ENCODE measurements around the gene PPCDC. TPM values are rescaled to one million over a fixed set of nuclear protein-coding genes. Genes with fewer than 3 reads are reported as not detected.
A peak's percentile ranks its signal among the peaks of the same experiment; 100 is the strongest.

PPCDC gene, protein sequence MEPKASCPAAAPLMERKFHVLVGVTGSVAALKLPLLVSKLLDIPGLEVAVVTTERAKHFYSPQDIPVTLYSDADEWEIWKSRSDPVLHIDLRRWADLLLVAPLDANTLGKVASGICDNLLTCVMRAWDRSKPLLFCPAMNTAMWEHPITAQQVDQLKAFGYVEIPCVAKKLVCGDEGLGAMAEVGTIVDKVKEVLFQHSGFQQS
- total RNA-seq = 36.9 TPM

DNA sequence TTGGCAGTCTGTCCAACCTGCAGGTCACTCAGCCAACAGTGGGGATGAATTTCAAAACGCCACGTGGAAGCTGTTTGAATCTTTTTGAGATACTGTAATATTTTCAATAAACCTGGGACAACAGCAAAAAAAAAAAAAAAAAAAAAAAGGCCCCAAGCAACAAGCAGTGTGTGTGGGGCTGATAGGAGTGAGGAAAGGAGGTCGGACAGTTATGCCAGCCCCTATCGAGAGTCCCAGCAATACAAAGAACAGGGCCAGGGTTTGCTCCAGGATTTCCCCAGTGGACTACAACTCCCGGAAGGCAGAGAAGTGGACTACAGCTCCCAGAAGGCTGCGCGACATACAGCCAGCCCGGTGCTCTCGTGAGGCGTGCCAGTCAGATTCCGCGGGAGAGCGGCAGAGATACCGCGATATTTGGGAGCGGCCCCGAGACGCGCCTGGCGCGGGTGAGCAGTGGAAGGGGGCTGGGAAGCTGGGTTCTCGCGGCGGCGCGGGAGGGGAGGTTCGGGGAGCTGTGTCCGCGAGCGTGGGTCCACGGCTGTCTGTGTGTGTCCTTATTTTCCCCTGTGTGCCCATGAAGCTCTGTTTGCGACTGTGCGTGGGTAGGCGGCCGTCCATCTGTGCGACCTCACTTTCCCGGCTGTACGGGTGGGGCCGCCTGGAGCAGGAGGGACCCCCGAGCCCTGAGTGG lies at the start of gene PPCDC:
TSS of gene PPCDC (plus strand) at position 410 of the 691 bp plus-strand sequence. CDS start 4,729 bp downstream, outside the sequence.
- DNase-seq (ENCODE audit: low read depth in 2 of 3, low spot score in 2 of 3) = peak; percentile 73 to 95 (median 93)

DNA sequence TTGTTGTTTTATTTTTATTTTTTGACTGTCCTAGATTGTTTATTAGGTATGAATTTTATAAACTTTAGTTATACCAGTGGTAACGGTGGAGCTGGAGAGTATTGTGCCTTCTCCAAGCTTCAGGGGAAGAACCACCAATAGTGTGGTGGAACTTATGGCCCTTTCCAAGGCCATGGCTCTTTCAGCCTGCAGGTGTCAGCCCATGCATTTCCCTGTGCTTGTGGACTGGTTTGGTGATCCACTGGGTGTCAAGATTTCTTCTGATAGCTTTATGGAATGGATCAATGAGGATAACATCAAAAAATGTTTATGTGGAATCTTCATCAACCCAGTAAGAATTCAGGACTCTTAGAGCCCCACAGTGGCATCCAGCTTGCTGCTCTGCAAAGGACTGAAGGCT lies 47.2 kb upstream of the PPCDC start:
- no peak for DNase-seq (ENCODE audit: low read depth in 2 of 3, low spot score in 2 of 3)

DNA sequence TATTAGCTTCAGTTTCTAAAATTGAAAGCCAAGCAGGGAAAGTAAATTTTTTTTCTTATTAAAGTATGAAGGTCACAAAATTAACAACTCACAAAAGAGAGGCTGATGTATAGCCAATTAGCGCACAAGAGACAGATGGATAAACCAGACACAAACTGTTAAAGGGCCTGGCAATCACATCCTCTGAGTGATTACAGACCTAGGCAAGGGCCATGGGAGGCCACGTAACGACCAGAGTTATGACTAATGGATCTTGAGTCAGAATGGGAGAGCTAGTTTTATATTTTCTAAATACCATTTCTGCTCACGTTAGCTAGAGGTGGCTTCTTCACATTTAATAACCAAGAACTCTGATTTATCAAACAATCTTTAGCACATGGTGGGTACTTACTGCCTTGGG lies 45.8 kb upstream of the PPCDC start:
- DNase-seq (ENCODE audit: low read depth in 2 of 3, low spot score in 2 of 3) = no peak

DNA sequence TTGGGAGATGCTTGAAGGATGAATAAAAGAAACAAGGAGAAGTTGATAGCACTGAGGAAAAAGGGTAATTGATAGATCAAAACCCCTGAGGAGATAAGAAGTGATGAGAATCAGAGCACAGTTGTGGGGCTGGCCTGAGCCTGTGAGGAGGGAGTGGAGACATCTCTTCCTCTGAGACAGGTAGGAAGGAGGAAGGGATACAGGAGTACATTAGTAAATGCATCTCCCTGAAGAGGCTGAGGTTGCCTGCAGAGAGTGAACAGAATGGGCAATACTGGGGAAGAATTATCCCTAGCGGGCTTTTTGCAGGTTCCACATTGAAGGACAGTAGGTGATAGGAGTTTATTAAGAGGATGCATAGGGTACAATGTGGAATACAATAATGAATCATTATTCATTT lies 45.3 kb upstream of the PPCDC start:
- DNase-seq (ENCODE audit: low read depth in 2 of 3, low spot score in 2 of 3) = no peak

DNA sequence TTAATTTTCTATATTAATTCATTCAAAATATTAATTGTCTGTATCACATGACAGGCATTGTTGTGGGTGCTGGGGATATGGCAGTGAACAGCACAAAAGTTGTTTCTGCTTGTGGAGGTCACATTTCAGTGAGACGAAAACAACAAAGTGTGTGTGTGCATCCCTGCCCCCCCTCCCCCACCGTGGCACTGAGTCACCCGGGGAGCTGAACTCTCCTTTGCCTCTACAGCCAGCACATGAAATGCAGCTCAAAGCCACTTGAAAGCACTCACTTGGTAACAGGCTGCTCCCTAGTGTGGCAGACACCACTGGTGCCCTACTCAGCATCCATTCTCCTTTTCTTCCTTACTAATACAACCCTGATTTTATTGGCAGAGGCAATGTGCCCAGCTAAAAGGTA lies 44.9 kb upstream of the PPCDC start:
- DNase-seq (ENCODE audit: low read depth in 2 of 3, low spot score in 2 of 3) = no peak

DNA sequence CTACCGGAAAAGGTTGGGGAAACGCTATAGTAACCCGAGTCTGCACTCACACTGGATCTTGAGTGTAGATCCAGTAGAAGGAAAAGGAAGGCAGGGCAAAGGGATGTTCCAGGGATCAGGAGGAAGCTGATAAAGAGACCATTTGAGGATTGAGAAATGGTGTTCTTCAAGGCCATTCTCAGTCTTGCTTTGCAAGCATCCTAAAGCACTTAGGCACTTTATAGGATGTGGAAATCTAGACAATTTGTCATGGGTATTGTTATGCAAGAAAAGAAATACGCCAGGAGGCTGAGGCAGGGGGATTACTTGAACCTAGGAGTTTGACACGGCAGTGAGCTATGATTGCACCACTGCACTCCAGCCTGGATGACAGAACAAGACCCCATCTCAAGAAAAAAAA lies 41.2 kb upstream of the PPCDC start:
- no peak for DNase-seq (ENCODE audit: low read depth in 2 of 3, low spot score in 2 of 3)

DNA sequence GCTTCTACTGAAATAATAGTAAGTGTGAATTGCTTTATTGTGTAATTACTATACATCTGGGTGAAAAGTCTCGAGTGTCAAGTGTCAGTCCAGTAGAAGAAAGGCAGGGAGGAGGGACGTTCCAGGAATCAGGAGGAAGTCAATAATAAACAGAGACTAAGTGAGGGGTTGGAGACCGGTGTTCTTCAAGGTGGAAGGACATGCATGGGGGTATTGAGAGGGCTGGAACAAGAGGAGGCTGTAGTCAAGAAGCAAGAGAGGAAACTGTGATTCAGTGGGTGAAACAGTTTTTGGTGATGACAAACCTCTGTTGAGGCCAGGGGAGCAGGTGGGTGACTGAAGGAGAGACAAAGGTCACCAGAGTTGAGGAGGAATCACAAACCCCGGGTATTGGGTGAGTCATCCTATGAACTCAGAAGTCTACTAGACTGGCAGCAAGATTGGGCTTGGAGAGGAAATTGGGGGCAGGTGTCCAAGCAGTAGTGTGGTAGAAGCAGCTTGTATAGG lies 39.6 kb upstream of the PPCDC start:
- DNase-seq (ENCODE audit: low read depth in 2 of 3, low spot score in 2 of 3) = no peak

DNA sequence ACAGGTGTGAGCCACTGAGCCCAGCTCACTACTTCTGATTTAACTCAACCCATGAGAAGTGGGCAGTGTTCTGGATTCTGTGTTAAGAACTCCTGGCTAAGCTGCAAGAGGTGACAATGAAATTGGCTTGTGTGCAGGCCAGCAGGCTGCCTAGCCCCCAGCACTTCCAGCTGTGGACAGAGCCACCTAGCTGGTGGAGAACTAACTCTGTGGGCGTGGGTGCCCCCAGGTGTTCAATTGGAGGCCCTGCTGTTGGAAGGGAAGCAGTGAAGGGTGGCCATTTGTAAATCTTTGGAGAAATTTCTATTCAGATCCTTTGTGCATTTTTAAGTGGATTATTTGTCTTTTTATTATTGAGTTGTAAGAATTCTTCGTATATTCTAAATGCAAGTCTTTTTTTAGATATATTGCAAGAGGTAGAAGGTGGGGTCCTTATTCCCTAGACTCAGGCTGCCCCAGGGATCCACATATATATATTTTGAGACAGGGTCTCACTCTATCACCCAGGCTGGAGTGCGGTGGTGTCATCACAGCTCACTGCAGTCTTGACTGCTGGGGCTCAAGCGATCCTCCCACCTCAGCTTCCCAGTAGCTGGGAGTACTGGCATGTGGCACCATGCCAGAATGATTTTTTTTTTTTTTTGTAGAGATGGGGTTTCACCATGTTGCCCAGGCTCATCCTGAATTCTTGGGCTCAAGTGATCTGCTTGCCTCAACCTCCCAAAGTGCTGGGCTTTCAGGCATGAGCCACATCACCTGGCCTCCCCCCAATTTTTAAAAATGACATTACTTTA lies 35.2 kb upstream of the PPCDC start:
- peak in 1 of 3 donors; percentile 83 for DNase-seq (ENCODE audit: low read depth in 2 of 3, low spot score in 2 of 3)

DNA sequence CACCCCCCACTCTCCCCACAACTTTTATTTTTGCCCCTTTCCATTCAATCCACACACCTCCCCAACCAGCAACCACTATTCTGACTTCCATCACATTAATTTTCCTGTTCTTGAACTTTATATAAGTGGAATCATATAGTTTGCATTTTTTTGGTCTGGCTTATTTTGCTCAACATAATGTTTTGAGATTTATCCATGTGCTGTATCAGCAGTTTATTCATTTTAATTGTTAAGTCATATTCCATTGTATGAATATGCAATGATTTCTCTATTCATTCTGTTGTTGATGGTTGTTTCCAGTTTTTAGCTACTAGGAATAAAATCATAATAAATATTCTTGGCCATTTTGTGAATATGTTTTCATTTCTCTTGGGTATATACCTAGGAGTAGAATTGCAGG lies 33.9 kb upstream of the PPCDC start:
- no peak for DNase-seq (ENCODE audit: low read depth in 2 of 3, low spot score in 2 of 3)

DNA sequence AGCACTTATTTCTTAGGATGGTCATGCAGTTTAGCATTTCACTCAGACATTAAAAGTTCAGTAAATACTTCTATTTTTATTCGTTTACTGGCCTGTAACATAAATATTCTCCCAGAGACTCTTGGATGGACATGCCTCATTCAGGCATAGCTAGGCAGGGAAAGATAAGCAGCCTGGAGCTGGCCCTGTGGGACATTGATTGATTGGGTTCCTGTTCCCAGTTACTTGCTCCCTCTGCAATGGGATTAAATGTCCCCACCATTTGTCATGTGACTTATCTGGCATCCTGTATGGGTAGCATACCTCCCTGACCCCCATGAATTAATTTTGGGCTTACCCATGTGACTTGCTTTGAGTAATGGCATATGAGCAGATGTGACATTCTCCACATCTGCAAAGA lies 30.8 kb upstream of the PPCDC start:
- DNase-seq (ENCODE audit: low read depth in 2 of 3, low spot score in 2 of 3) = no peak

DNA sequence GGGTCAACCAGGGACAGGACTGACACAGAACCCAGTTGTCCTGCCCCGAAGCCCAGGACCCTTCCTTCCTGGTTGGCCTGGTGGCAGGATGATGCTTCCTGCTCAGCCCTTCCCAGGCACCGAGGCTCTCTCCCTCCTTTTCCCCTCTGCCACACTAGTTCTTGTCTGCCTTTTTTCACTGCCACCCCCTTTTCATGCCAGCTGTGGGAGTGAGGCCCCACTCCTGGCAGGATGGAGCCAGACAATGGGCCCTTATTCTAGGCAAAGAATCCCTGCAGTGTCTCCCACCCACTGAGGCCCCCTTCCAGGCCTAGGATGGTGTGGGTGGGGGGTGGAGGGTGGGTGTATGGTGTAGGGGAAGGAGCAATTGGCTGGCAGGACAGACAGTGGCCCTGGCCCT lies 29.2 kb upstream of the PPCDC start:
- no peak for DNase-seq (ENCODE audit: low read depth in 2 of 3, low spot score in 2 of 3)

DNA sequence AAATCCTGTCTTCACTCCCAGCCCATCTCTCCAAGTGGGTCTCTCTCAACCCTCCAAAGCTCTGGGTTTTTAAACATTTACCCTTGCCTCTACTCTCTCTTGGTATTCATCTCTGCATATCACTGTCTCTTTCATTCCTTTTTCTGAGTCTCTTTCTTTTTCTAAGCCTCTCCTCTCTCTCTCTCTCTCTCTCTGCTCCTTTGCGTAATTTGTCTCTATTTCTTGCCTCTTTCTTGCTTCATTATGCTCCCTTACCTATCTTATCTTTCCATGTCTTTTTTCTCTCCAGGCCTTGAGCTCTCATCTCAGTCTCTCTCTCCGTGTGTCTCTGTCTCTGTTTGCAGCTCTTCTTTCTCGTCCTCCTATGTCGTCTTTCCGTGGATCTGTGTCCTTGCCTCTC lies 28.7 kb upstream of the PPCDC start:
- no peak for DNase-seq (ENCODE audit: low read depth in 2 of 3, low spot score in 2 of 3)

DNA sequence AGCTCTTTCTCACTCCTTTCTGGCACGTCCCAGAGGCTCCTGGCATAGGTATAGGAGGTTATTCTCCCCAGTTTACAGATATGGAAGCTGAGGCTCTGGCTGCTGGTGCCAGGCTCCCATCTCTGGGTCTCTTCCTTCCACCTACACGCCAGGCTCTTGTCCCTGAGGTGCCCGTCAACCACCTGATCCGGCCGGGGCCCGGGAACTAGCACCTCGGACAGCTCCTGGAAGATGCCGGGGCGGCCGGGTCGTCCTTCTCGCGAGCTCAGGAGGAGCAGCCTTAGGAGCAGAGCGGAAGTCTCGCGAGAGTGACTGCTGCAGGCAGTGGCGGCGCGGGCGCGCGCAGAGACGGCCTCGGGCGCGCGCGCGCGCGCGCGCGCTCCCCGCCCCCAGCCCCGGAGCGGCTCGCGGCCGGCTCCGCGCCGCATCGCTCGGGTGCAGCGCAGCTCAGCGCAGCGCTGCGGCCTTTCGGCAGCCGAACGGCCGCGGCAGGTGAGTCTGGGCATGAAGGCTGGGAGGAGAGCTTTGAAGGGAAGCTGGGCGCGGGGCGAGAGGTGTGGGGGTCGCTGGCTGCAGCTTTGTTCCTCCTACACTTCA lies 28.1 kb upstream of the PPCDC start, which contains the start of gene SCAMP5:
TSS of gene SCAMP5 (plus strand) at position 382 of the 597 bp plus-strand sequence. CDS start 16,277 bp downstream, outside the sequence.
- peak; percentile 76 to 95 (median 92) for DNase-seq (ENCODE audit: low read depth in 2 of 3, low spot score in 2 of 3)

DNA sequence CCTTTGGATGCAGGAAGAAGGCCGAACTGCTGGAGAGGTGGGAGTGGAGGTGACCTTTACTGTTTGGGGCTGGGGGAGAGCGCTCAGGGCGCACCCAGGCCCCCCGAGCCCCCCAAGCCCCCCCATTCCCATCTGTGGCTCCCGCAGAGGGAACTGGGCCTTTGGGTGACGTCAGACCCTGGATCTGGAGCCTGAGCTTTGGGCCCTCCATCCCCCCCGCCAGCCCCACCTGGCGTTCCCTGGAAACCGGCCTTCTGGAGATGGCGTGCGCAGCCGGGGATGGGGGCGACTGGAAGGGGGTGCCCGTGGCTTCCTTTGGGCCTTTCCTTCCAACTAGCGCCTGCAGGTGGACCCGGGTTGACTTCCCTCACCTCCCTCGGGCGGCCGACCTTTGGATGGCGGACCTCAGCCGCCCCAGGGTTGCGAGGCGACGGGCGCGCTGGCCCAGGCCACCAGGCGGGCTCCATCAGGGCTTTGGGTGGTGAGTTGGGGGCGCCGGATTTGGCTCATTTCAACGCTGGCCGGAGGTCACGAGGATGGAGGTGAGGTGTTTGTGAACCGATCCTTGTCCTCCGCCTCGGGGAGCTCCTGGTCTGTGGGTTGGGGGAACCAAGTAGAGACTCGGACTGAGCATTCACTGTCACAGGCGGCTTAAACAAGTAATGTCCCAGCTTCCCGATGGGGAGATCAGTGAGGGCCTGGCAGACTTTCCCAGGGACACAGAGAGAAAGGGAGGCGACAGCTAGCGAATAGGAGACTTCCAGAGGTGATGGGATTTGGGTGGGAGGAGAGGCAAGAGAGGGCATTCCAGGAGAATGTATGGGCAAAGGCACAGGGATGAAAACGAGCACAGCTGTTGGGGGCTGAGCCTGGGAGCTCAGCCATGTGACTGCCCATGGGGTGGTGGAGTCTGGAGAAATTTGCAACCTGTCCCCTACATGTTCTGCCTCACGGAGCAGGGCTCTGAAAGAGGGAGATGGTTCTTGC lies 27.3 kb upstream of the PPCDC start:
- DNase-seq (ENCODE audit: low read depth in 2 of 3, low spot score in 2 of 3) = no peak

DNA sequence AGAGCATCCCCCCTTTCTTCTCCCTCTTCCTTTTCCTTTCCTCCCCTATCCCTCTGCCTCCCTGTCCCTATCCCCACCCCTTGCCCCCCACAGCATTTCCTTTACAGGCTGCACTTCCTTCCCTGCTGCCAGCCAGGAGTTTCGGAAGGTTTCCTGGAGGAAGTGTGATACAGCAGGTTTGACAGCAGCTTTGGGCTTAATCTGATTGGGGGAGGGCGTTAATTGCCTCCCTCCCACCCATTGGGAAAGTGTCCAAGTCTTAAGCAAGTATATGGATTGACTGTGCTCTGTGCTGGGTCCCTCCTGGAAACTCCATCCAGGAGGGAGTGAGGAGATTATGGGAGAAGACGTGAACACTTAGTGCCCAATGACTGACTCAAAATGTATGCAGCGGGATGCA lies 26.2 kb upstream of the PPCDC start:
- DNase-seq (ENCODE audit: low read depth in 2 of 3, low spot score in 2 of 3) = no peak

DNA sequence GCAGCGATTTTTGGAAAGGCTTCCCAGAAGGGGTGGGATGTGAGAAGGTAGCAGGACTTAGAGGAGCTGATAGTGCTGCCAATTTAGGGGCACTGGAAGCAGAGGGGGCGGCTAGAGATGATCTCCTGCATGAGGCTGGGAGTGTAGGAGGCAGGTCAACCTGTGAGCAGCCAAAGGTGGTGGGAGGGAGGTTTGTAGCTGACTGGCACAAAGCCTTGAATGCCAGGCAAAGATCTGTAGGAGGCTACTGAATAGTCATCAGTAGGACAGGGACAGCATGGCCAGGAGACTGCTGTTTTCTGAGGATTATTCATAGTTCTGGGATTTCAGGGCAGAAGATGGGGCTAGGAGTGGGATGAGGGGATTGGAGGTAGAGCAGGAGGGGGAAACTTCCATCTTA lies 25.8 kb upstream of the PPCDC start:
- DNase-seq (ENCODE audit: low read depth in 2 of 3, low spot score in 2 of 3) = no peak

DNA sequence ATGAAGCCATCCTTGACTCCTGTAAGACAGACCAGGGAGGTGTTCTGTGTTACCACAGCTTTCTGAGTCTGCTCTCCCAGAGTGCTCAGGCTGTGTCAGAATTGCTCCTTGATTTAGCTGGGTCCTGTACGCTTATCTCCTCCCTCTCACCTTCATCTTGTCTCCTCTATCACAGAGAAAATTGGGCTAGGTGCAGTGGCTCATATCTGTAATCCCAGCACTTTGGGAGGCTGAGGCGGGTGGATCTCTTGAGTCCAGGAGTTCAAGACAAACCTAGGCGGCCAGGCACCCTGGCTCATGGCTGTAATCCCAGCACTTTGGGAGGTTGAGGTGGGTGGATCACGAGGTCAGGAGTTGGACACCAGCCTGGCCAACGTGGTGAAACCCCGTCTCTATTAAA lies 22.1 kb upstream of the PPCDC start:
- DNase-seq (ENCODE audit: low read depth in 2 of 3, low spot score in 2 of 3) = no peak

DNA sequence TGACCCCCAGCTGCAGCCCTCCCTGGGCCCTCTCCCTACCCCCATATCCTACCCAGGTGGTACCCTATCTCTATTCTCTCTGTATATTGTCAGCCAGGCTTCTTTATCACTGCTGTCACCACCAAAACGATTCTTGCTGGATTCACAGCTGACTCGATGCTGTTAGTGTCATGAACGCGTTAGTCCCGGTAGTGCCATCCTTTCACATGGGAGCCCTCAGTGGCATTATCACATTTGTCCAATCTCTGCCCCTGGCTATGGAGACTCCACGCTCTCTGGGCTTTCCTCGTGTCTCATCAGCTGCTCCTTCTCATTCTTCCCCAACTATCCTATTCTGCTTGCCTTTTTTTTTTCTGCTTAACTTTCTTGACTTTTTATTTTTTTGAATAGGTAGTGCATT lies 21.0 kb upstream of the PPCDC start:
- no peak for DNase-seq (ENCODE audit: low read depth in 2 of 3, low spot score in 2 of 3)

DNA sequence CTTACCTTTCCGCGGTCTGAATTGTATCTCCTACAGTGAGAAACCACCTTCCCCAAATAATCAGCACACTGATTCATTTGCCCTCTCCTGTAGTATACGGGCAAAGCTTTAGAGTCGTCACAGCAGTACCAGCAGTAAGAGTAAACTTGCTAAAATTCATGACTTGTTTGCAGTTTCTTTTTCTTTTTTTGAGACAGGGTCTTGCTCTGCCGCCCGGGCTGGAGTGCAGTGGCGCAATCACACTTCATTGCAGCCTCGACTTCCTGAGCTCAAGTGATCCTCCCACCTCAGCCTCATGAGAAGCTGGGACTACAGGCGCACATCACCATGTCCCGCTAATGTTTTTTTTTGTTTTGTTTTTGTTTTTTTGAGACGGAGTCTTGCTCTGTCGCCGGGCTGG lies 16.2 kb upstream of the PPCDC start:
- no peak for DNase-seq (ENCODE audit: low read depth in 2 of 3, low spot score in 2 of 3)

DNA sequence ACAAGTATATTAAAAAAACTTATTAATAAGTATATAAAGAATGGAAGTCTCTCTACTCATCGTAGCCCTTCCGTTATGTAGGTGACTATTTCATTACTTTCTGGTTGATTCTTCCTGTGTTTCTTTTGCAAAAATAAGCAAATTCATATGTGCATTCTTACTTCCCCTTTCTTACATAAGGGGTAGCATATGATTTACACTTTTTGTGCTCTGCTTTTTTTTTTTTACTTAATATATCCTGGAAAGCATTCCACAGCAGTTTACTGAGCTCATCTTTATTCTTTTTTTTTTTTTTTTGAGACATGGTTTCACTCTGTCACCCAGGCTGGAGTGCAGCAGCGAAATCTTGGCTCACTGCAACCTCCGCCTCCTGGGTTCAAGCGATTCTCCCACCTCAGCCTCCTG lies 15.2 kb upstream of the PPCDC start:
- DNase-seq (ENCODE audit: low read depth in 2 of 3, low spot score in 2 of 3) = peak in 2 of 3 donors; percentile 44 to 72

All from hematopoietic multipotent progenitor cell (in vitro differentiated cells).